HG03135 (cell line): ENCODE measurements around the gene C21orf91.
A peak's percentile ranks its signal among the peaks of the same experiment; 100 is the strongest.

Experiments used
- ATAC-seq: cut with Tn5 transposase; IDR thresholded peaks from one replicate; pipeline ENCODE4 v1.9.1; 2021; ENCODE audit warnings: mild to moderate bottlenecking, moderate library complexity; ENCODE audit not compliant: unreplicated experiment

The C21orf91 gene

DNA sequence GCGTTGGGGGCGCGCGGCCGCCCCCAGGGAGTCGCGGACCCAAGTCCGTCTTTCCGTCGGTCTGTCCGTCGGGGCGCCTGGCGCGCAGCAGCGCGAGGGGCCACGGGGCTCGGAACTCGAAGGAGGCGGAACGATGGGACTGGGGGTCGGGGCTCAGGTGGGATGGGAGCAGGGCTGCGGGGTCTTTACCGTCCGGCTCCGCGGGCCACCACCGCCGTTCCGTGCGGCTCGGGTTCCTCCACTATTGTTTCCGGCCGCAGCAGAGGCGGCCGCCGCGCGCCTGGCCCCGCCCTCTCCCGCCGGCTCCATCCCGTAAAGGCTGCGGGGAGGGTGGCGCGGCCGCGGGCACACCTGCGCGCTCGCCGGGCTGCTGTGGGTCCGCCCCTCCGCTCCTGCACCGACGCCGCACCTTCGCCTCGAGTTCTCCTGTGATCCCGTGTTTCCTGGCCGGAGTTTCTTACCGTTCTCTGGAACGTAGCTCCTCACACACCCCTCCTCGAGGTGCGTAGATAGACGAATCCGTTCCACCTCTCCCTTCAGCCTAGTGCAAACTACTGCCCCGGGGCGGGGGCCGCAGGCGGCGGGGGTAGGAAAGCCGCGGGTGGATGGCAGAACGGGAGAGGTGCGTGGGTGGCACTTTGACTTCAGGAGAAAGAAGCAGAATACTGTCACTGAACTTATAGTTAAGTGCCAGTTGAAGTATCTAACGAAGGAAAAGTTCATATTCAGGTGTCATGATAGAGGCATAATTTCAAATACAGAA lies at the start of gene C21orf91:
TSS of gene C21orf91 (minus strand) at position 243 of the 763 bp plus-strand sequence. CDS start 1,038 bp downstream, outside the sequence.
- ATAC-seq: peak; percentile 88

DNA sequence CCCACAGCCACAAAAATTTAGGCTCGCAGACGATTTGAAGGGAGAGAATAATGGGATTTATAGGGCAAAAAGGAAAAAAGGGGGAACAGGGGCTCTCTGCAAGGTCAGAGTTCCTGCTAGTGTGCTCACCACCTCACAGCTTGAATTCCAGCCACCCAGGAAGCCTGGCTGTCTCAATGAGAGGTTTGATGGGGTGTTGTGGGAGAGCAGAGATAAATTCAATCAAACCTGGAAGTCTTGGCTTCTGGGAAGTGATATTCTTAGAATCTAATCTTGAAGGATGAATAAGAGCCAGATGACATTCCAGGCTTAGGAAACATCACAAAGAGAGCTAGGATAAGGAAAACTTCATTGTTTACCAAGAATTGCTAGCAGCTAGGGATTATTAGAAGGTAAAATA lies 47.4 kb upstream of the C21orf91 start:
- ATAC-seq: no peak

DNA sequence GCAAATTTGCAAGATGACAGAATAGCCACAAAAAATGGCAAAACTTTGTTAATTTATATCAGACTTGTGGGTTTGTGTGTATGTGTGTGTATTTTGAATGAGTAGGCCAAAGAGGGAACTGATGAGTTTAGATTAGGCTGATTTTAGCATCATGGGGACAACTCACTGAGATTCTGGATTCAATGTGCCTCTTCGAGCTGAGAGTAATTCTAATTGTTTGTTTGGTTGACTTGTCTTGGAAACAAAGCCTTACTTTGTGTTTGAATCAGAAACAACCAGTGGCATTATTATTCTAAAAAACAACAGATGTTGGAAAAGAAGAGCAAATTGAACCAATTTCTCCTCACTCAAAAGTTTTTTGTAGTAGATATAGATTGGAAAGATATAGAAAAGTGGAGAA lies 40.5 kb upstream of the C21orf91 start:
- ATAC-seq: no peak

DNA sequence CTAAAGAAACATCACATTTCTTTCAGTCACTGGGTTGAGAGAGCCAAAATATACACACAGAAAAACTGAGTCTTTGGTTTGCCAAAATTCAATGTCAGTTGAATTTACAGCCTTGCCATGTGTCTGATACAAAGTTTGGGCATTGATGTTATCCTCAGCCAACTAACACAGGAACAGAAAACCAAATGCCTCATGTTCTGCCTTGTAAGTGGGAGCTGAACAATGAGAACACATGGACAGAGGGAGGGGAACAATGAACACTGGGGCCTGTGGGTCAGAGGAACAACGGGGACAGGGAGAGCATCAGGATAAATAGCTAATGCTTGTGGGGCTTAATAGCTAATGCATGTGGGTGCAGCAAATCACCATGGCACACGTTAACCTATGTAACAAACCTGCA lies 39.6 kb upstream of the C21orf91 start:
- no peak for ATAC-seq

DNA sequence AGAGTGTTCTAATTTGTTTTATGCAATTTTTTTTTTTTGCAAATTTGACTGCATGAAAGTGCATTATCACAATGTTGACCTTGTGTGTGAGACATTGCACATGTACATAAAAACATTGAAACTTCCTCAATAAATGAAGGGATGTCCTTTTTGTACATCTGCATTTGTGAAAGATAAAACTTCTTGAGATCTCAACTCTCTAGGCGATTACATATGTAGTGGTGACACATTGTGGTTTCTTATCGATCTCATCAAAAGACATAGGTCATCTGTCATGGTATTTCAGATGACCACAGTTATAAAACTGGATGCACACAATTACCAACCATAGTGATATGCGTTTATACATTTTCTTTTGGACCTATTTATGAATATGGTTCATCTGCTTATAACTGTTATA lies 35.6 kb upstream of the C21orf91 start:
- no peak for ATAC-seq

DNA sequence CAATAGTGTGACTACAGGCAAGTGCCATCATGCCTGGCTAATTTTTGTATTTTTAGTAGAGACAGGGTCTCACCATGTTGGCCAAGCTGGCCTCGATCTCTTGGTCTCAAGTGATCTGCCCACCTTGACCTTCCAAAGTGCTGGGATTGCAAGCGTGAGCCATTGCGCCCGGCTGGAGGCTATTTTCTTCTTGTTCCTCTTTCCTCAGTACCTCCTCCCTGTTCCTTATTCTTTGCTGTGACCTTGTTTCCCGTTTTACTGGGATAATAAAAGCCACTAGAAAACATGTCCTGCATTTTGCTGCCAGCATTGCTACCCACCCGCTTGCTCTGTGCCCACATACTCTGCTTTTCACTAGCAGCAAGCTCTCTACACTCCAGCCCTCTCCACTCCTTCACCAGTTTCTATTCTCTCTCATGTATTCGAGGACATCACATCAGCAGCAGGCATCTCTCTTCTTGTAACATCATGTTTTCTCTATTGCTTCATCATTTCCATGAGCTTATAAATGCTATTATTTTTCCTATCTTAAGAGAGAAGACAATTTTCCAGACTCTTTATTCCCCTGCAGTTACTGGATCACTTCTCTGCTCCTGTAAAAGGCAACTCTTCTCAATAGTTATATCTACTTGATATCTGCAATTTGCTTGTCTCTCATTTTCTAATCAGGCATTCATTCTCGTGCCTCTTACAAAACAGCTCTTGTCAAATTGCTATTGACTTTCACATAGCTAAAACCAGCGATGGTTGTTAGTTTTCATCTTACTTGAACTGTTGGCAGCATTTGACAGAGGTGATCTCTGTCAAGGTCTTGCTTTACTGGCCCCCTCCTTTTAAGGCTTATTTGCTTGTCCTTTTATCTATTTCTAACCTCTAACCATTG lies 34.5 kb upstream of the C21orf91 start:
- no peak for ATAC-seq

DNA sequence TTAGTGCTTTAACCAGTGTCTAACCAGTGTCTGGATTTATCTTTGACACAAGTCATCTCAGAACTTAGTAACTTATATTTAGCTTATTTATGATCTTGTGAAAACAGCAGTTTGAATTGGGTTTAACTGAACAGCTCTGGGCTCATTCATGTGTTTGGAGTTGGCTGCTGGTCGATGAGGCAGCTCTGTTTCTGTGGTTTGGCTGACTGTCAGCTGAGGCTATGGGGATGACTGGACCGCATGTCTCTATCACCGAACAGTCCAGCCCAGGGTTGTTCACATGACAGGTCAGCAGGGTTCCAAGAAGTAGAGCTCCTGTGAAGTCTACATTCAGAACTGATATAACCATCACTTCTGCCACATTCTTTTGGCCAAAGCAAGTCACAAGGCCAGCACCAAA lies 29.1 kb upstream of the C21orf91 start:
- peak; percentile 94 for ATAC-seq

DNA sequence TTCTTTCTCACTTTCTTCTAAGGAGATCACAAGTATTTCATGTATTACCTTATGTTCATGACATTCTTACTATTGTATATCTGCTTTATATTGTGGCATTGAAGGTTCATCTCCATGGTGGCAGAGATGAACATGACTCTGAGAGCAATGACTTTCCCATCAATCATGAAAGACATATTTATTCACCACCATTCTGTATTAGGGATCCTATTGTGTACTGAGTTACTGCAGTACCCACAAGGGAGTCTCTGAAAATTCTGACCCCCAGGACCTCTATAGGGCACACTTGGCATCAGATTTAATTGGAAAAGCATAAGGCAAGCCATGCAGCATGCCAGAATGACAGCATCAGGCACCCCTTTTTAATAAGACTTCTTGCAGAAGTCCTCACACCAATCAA lies 21.9 kb upstream of the C21orf91 start:
- ATAC-seq: no peak

DNA sequence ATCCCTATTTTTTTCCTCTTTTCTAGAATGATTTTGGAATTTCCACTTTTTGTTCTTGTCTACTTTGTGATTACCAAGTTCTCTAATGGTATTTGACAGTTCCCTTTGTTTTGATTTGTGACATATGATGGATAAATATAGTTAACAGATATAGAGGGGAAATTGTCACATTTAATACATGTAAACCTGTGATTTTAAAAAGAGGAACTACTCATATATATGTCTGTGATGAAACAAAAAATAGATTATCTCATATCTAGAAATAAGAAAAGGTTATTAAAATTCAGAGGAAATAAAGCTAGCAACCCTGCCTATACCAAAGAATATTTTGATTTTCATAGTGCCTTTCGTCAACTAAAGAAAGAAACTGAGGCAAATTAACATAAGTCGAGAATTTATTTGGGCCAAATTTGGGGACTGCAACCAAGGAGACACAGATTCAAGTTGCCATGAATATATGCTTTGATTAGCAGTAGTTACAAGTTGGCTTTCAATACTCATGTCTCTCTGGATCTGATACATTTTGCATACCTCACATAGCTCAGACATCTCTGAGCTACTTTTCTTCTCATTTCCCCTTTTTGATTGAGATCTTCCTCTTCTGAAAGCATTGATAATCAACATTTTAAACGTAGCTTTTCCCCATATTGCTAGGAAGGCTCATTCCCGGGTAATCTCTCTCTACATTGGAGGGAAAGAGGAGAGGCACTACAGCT lies 15.6 kb upstream of the C21orf91 start:
- ATAC-seq: peak; percentile 73

DNA sequence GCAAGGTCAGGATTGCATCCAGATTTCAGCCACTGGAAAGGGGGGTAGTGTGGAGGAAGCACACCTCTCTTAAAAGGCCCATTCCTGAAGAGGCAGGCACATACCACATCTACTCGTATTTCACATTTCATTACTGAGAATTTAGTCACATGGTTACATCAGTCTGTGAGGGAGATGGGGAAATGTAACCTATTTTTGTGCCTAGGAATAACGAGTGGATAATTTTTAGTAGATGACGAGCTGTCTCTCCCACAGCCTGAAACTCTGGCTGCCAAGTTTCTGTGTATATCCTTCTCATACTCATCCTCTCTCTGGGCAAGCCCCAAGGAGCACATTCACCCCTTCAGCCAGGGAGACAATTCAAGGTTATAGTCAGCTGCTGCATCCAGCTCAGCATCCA lies 10.3 kb upstream of the C21orf91 start:
- ATAC-seq: no peak

DNA sequence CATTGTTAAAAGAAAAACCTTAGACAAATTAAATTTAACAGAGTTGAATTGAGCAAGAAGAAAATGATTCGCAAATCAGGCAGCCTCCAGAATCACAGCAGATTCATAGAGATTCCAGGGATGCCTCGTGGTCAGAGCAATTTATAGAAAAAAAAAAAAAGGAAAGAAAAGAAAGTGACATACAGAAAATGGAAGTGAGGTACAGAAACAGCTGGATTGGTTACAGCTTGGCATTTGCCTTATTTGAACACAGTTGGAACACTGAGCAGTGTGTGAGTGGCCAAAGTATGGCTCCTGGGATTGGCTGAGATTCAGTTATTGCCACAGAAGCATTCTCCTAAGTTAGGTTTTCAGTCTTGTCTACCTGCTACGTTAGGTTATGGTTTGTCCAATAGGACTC lies 9.1 kb upstream of the C21orf91 start:
- ATAC-seq: no peak

DNA sequence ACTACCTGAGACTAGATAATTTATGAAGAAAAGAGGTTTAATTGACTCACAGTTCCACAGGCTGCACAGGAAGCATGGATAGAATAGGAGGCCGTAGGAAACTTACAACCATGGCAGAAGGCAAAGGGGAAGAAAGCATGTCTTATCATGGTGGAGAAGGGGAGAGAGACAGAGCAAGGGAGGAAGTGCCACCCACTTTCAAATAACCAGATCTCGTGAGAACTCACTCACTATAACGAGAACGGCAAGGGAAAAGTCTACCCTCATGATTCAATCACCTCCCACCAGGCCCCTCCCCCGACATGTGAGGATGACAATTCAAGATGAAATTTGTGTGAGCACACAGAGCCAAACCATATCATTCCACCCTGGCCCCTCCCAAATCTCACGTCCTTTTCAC lies 4.7 kb upstream of the C21orf91 start:
- ATAC-seq: no peak

DNA sequence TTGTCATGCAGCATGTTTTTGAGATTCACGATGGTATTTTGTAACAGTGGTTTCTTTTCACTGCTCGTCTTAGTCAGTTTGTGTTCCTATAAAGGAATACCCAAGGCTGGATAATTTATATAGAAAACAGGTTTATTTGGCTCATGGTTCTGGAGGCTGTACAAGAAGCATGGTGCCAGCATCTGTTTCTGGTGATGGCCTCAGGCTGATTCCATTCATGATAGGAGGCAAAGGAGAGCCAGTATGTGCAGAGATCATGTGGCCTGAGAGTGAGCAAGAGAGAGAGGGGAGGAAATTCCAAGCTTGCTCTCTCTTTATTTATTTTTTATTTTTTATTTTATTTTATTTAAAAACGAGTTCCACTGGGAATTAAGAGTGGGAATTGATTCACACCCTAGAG lies 2.0 kb upstream of the C21orf91 start:
- ATAC-seq: no peak

DNA sequence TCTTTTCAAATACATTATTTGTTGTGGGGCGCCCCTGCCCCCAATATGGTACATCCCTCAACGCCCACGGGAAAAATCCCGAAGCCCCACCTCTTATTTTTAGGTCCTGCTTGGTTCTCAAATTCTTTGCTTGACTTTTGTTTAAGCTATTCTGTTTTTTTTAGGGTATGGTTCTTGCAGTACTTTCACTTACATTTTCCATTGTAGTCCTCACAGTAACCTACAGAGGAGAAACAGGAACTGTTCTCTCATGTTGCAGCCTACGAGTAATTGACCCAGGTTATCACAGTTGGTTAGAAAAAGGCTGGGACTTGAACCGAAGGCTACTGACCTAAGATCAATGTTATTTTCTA lies 697 bp upstream of the C21orf91 start:
- peak; percentile 69 for ATAC-seq

DNA sequence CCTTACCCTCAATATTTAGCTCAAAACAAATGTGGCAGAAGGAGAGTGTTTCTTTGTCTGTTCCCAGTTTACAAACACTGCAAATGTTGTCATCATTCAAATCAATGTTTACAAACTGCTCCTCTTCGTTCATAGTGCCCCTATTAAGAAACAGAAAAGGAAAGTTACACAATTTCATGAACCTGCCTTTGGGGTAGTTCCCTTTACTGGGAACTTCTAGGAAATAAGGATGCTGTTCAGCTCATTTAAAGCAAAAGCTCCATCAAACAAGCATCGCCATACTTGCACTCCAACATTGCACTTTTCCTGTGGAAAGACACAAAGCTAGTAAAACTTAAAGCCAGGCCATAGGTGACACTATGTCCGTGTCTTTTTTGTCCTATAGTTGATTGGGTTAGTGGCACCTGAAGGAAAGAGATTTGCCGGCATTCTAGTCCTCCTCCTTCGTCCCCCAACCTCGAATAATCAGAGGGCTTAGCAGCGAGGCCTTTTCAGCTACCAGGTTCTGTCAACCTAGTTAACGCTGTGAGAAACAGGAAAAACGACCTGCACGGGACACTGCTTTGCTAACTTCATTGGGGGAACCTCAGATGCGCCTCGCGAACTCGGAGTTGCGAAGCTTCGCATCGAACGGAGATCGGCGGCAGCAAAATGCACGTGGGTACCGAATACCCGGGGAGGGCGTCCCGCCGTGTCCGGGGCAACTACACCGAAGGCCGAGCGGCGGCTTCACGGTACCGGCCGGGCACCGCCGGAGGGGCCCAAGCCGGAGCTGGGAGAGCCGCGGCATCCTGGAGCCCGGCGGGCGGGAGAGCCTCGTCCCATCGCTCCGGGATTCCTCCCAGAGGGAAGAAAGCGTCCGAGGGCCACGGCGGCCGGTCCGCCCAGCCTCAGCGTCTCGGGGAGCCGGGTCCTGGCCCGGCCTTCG lies 706 bp downstream of the C21orf91 start:
- peak; percentile 21 for ATAC-seq

DNA sequence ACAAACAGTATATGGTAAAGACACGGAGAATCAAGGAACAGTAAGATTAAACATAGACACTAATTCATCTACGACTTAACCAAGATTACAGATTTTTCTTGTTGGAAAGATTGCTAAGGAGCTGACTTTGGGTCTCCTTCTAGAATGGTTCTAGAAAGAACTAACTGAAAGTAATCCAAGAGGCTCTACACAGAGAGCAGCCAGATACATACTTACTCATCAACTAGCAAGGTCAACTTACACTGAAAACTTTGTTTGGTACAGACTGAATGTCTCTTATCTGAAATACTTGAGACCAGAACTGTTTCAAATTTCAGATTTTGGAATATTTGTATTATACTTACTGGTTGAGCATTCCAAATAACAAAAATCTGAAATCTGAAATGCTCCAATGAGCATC lies 5.8 kb downstream of the C21orf91 start:
- ATAC-seq: no peak

DNA sequence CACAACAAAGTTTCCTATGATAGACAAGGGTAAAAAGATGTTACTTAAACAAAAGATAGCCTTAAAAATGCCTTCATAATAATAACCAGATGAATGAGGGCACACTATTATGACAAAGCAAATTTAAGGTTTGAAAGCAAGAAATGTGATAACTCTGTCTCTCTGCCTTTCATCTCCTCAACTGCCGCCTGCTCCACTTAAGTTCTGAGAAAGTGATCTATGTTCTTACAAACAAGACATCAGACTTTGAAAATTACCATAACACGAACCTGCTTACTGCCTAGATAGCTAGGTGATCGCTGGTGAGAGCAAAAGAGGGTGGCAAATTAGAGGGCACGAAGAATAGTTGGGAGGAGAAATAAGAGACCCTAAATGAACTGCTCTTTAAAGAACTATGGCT lies 13.2 kb downstream of the C21orf91 start:
- no peak for ATAC-seq

DNA sequence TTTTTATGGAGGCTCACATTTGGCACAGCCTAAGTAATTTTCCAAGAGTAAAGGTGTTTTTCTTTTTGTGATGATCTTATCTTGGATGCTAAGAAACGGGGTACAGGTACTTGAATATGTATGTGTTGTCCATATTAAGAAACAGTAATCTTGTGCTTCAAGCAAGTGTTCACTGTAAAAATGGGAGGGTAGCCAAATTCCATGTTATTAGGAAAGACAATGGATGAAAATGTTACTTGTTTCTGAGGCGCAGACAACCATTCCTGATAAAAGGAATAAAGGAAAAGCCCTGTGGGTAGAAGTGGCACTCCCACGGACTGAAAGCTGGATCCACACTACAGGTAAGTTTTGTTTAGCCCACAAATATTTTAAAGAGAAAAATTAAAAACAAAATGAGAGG lies 15.6 kb downstream of the C21orf91 start:
- no peak for ATAC-seq

DNA sequence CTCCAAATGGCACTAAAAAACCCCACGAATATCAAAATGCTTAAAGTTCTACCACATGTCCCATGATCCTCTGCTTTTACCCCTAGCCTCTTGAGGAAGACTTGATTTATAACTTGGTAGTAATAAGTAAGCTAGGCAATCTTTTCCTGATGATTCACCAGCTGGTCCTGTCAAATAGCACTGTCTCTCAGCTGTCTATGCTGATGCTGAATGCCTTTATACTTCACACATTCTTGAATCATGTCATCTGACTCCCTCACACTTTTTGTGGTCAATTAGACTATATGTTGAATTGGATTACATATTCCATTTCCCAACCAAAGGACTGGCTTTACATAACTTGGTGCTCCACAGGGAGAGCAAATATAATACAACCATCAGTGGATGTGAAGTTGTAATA lies 16.6 kb downstream of the C21orf91 start:
- ATAC-seq: no peak

DNA sequence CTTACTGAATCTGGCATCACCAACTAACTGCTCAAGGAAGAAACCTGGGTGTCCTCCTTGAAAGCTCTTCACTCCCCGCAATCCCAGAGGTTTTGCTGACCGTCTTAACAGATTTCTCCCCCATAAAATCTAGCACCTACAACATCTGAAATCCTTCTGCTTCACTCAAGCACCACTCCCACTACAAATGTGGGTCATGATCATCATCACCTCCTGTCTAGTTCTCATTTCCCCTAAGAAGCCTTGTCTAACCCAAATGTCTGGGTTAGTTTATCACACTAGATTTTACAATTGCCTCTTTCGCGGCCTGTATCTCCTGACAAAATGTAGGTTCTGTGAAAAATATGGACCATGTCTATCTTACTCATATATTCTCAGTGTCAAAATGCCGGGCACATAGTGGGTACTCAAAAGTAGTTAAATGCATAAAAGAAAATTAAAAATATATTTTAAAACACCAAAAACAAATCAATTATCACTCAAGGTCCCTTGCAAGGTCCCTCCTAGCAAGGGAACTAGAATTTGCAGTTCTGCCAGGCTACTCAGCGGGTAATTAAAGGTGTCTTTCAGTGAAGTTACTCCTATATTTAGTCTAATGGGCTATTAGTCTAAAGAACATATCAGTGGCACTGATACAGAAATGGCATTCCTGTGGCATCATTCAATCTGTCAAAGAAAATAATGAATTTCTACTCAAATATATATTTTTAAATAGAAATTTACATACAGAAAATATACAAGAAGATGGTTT lies 19.6 kb downstream of the C21orf91 start:
- no peak for ATAC-seq
